Measurements from ENCODE around the gene RERE. TPM values are rescaled to one million over a fixed set of nuclear protein-coding genes. Genes with fewer than 3 reads are reported as not detected.

Gene RERE
- total RNA-seq, 2 donors from 2014 or later, result 74.5 to 128 TPM

- H3K27me3 ChIP-seq, result peaks cover 0 to 6% of the 10 kb centered on the region in 2 donors
- H3K36me3 ChIP-seq (replicated peaks in 1 of 2; ENCODE audit: insufficient read depth in 1 of 2, low read depth in 2 of 2), result no peaks in the 10 kb centered on the region
- no peak for DNase-seq
- no peak overlapping the region for H3K4me3 ChIP-seq
- intact Hi-C loops (cut with DNase I), result loop anchor here (5.0 kb wide), 1 partner anchor 334 kb away; no protein-coding TSS in a partner anchor
- peaks cover 49% of the 10 kb centered on the region for H3K4me1 ChIP-seq
- H3K27ac ChIP-seq, result no peak overlapping the region
- no peak for TF ChIP-seq CTCF (IDR thresholded peaks at IDR 0.05)
- no peak for TF ChIP-seq POLR2A (IDR thresholded peaks at IDR 0.05)
- no peak for ATAC-seq
- WGBS, 2 donors, result 73 to 85% methylated on average over 10 to 14 of the region's 14 CpGs
- H3K9me3 ChIP-seq, result no peaks in the 10 kb centered on the region
Observed at GRCh38 chr1:8315573-8316475, 501.6 kb downstream of the RERE start.

- WGBS, 2 donors, result 27 to 33% methylated on average over 16 to 21 of the region's 21 CpGs
- Histone ChIP-seq H3K4me1 (peaks cover 49% of the 10 kb centered on the region), H3K36me3 (replicated peaks in 1 of 2; ENCODE audit: insufficient read depth in 1 of 2, low read depth in 2 of 2) (no peaks in the 10 kb centered on the region), H3K27ac (peak overlapping the region; percentile 21 to 94 (median 91)), H3K4me3 (no peak overlapping the region), H3K9me3 (no peaks in the 10 kb centered on the region), H3K27me3 (peaks cover 0 to 6% of the 10 kb centered on the region in 2 donors)
- TF ChIP-seq POLR2A (IDR thresholded peaks at IDR 0.05) (no peak), CTCF (IDR thresholded peaks at IDR 0.05) (peak; percentile 72 to 99 (median 98))
- intact Hi-C loops (cut with DNase I), result loop anchor here (5.0 kb wide), 1 partner anchor 332 kb away; no protein-coding TSS in a partner anchor
- DNase-seq (peak; percentile 87 to 90 (median 88)), ATAC-seq (peak; percentile 75)
Observed at GRCh38 chr1:8314346-8315280, 502.8 kb downstream of the RERE start.

- Histone ChIP-seq H3K27ac (peak overlapping the region; percentile 67 to 94 (median 91)), H3K36me3 (replicated peaks in 1 of 2; ENCODE audit: insufficient read depth in 1 of 2, low read depth in 2 of 2) (no peaks in the 10 kb centered on the region), H3K4me3 (no peak overlapping the region), H3K9me3 (no peaks in the 10 kb centered on the region), H3K27me3 (peaks cover 0 to 2% of the 10 kb centered on the region in 2 donors), H3K4me1 (peaks cover 54% of the 10 kb centered on the region)
- ATAC-seq (no peak), DNase-seq (no peak)
- intact Hi-C loops (cut with DNase I), result no loop called here
- 50% methylated on average over 6 of the region's 6 CpGs for WGBS, 2 donors
- TF ChIP-seq POLR2A (IDR thresholded peaks at IDR 0.05) (no peak), CTCF (IDR thresholded peaks at IDR 0.05) (no peak)
Observed at GRCh38 chr1:8313231-8313630, 504.2 kb downstream of the RERE start.

GRCh38 chr1:8312235-8313218 is 504.9 kb downstream of the RERE start:
- intact Hi-C loops (cut with DNase I), result no loop called here
- H3K36me3 ChIP-seq (replicated peaks in 1 of 2; ENCODE audit: insufficient read depth in 1 of 2, low read depth in 2 of 2), result no peaks in the 10 kb centered on the region
- H3K27ac ChIP-seq, result peak overlapping the region; percentile 67 to 94 (median 91)
- H3K27me3 ChIP-seq, result no peaks in the 10 kb centered on the region
- no peaks in the 10 kb centered on the region for H3K9me3 ChIP-seq
- no peak overlapping the region for H3K4me3 ChIP-seq
- peaks cover 48% of the 10 kb centered on the region for H3K4me1 ChIP-seq
- ATAC-seq (peak; percentile 90), DNase-seq (peak; percentile 86 to 95 (median 93))
- 46 to 47% methylated on average over 16 to 17 of the region's 17 CpGs for WGBS, 2 donors
- TF ChIP-seq POLR2A (IDR thresholded peaks at IDR 0.05) (peak; percentile 27 to 63 (median 31)), CTCF (IDR thresholded peaks at IDR 0.05) (peak in 4 of 7 experiments; percentile 19 to 34 (median 29))

All from body of pancreas (tissue), 4 donors.